Lower leg skin (tissue), 4 donors: Measurements from ENCODE around the gene AKR1C4. TPM values are rescaled to one million over a fixed set of nuclear protein-coding genes. Genes with fewer than 3 reads are reported as not detected.
"Not testable (repeated sequence)": the region's sequence is repeated elsewhere in the genome, so short reads cannot be mapped to it uniquely, and the experiment has no call there.

Experiments used
- DNase-seq, 2 donors: peaks; one replicate each; pipeline ENCODE4 v3.0.0-alpha.2; 2019; ENCODE audit warnings: low spot score in 2 of 2
- H3K4me3 ChIP-seq: fragments of 200-600 bp; sonication (generic); 2 replicates; pipeline ENCODE4 v1.5.1; 2017; ENCODE audit warnings: mild to moderate bottlenecking, low read depth; ENCODE audit not compliant: poor library complexity, severe bottlenecking
- POLR2A ChIP-seq, 2 donors: fragments of 450-650 bp; IDR thresholded peaks; one replicate each; pipeline ENCODE4 v1.6.1; 2016 to 2017; ENCODE audit warnings: antibody characterized with exemption in 2 of 2, mild to moderate bottlenecking in 1 of 2, moderate library complexity in 1 of 2
- WGBS, 2 donors: methylation state at CpG; one replicate each; pipeline ENCODE4 v1.1.5; 2018; 5-methylcytosine and 5-hydroxymethylcytosine counted together
- intact Hi-C: fragments of 100-400 bp; cut with DNase I; formaldehyde crosslinking; loops from one replicate; pipeline ENCODE4 v1.15.0; 2023; ENCODE audit warnings: low total_unique reads
- total RNA-seq, 4 donors: library from RNA; depleted of rRNA; stranded (reverse); fragments of >200 nt; gene quantifications; one replicate each; pipeline ENCODE4 v1.1.0, GENCODE V29; 2016
- TF ChIP-seq, protein P1 (sequence below), 3 donors: fragments of 450-650 bp; IDR thresholded peaks; one replicate each; pipeline ENCODE4 v1.5.1; 2016; ENCODE audit warnings: antibody characterized with exemption in 3 of 3, mild to moderate bottlenecking in 3 of 3, moderate library complexity in 2 of 3

Gene AKR1C4
- total RNA-seq, 4 donors from 2014 or later: not detected

DNA sequence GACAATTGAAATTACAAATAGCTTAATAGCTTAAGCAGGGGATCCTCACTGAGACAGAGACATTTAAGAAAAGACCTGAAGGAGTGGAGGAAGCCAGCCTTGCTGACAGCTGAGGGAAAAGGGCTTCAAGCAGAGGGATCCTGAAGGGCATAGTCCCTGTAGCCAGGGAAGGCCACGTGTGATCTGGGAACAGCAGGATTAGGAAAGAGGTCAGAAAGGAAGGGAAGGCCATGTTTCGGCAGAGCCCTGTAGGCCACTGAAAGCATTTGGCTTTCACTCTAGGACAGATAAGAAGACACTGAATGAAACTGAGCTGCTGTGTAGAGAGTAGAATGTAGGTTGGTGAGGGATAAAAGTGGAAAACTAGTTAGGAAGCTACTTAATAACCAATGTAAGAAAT, 8.3 kb upstream of the AKR1C4 start:
- intact Hi-C loops: no loop called here
- TF ChIP-seq, protein P1, sequence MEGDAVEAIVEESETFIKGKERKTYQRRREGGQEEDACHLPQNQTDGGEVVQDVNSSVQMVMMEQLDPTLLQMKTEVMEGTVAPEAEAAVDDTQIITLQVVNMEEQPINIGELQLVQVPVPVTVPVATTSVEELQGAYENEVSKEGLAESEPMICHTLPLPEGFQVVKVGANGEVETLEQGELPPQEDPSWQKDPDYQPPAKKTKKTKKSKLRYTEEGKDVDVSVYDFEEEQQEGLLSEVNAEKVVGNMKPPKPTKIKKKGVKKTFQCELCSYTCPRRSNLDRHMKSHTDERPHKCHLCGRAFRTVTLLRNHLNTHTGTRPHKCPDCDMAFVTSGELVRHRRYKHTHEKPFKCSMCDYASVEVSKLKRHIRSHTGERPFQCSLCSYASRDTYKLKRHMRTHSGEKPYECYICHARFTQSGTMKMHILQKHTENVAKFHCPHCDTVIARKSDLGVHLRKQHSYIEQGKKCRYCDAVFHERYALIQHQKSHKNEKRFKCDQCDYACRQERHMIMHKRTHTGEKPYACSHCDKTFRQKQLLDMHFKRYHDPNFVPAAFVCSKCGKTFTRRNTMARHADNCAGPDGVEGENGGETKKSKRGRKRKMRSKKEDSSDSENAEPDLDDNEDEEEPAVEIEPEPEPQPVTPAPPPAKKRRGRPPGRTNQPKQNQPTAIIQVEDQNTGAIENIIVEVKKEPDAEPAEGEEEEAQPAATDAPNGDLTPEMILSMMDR (IDR thresholded peaks at IDR 0.05): no peak
- TF ChIP-seq POLR2A (IDR thresholded peaks at IDR 0.05): no peak
- no peak overlapping the region for H3K4me3 ChIP-seq
- 73 to 78% methylated on average over 2 of the region's 2 CpGs for WGBS, 2 donors
- no peak for DNase-seq

DNA sequence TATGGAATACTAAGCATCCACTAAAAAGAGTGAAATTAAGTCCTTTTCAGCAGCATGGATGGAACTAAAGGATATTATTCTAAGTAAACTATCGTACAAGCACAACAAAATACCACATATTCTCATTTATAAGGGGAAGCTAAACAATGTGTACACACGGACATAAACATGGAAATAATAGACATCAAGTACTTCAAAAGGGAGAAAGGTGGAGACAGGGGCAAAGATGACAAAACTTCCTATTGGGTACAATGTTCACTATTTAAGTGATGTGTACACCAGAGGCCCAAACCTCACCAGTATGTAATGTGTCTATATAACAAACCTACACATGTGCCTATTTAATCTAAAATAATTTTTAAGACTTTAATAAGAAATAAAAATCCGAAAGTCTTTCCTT, 2.2 kb upstream of the AKR1C4 start:
- DNase-seq: no peak
- intact Hi-C loops: no loop called here
- H3K4me3 ChIP-seq: no peak overlapping the region
- TF ChIP-seq, protein P1 (IDR thresholded peaks at IDR 0.05): no peak
- WGBS, 2 donors: 90 to 93% methylated on average over 3 of the region's 3 CpGs

DNA sequence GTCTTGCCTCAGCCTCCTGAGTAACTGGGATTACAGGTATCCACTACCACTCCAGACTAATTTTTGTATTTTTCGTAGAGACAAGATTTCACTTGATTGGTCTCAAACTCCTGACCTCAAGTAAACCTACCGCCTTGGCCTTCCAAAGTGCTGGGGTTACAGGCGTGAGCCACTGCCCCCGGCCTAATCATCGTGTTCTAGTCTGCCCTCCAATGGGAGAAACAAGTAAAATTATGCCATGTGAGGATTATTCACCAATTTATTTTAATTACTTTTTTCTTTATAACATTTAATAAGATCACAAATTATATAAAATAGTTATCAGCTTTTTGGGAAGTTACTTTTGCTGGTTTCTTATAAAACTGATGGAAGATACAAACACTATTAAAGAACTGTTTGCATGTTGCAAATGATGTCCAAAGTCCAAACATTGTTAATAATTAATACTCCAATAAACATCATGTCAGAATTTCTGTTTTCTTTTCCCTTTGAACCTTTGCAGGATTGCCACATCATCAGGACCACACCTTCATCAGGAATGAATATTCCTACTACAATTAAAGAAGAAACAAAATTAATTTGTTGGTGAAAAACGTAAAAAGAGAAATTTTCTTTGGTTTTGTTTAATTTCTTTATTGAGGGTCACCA, 786 bp upstream of the AKR1C4 start:
- 84% methylated on average over 6 of the region's 6 CpGs for WGBS, 2 donors
- no peak for TF ChIP-seq POLR2A (IDR thresholded peaks at IDR 0.05)
- no peak overlapping the region for H3K4me3 ChIP-seq
- intact Hi-C loops: no loop called here
- DNase-seq: no peak

DNA sequence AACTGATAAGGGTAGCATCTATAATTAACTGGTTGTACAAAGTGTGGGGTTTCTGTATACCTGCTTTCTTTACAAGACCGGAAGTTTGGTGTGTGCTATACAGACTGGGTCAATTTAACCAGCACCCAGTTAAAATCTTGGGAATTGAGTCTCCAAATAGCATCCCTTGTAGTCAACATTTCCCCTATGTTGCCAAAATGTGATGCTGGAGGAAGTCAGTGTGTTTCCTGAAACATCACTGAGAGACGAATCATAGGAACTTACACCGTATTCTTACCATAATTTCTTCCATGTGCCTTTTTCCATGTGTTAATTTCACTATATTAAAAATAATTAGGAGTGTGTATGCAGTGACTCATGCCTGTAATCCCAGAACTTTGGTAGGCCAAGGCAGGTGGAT, 1.7 kb downstream of the AKR1C4 start:
- DNase-seq: no peak
- no peak for TF ChIP-seq POLR2A (IDR thresholded peaks at IDR 0.05)
- TF ChIP-seq, protein P1 (IDR thresholded peaks at IDR 0.05): no peak
- 71 to 73% methylated on average over 3 of the region's 3 CpGs for WGBS, 2 donors
- no peak overlapping the region for H3K4me3 ChIP-seq
- intact Hi-C loops: no loop called here

DNA sequence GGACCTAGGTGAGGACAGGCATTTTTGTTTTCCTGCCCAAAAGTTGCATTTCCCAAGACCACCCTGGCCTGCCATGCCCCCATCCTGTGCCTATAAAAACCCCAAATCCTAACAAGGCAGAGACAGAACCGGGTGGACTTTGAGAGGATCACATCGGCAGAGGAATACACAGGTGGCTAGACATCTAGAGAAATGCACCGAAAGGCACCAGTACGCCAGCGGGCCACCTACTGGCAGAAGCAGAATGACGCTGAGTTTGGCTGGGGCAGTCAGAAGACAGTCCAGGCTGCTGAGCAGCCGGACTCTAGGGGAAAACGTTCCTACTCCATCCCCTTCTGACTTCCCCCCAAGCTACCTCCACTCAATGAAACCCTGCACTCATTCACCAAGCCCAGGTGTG, 2.8 kb downstream of the AKR1C4 start:
- WGBS, 2 donors: 82 to 86% methylated on average over 8 of the region's 8 CpGs
- no peak for DNase-seq
- no peak overlapping the region for H3K4me3 ChIP-seq
- intact Hi-C loops: no loop called here
- no peak for TF ChIP-seq POLR2A (IDR thresholded peaks at IDR 0.05)
- TF ChIP-seq, protein P1 (IDR thresholded peaks at IDR 0.05): no peak

DNA sequence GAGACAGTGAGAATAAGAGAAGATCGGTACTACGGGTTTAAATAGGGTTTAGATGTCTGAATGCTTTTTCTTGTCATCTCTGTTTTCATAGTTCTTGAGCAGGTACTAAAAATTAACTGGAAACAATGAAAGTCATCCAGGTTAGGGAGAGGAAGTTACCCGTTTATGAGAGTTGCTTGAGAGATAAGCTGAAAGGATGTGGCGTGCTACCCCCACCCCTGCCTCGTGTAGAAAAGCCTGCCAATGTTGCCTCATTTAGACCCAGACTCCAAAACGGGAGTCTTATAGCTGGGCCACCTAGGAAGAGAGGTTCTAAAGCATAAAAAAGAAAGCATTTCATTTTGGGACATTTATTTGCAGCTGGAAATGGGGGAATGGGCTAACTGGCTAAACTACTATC, 10.2 kb downstream of the AKR1C4 start:
- intact Hi-C loops: no loop called here
- no peak for DNase-seq
- H3K4me3 ChIP-seq: no peak overlapping the region
- WGBS, 2 donors: 67 to 69% methylated on average over 6 of the region's 6 CpGs
- no peak for TF ChIP-seq POLR2A (IDR thresholded peaks at IDR 0.05)
- TF ChIP-seq, protein P1 (IDR thresholded peaks at IDR 0.05): no peak

DNA sequence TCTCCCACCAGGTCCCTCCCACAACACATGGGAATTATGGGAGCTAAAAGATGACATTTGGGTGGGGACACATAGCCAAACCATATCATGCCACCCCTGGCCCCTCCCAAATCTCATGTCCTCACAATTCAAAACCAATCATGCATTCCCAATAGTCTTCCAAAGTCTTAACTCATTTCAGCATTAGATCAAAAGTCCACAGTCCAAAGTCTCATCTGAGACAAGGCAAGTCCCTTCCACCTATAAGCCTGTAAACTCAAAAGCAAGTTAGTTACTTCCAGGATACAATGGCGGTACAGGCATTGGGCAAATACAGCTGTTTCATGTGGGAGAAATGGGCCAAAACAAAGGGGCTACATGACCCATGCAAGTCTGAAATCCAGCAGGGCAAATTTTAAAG, 13.1 kb downstream of the AKR1C4 start:
- H3K4me3 ChIP-seq, intact Hi-C loops, DNase-seq: not testable (repeated sequence)
- WGBS, 2 donors: 93 to 95% methylated on average over 1 of the region's 1 CpG

DNA sequence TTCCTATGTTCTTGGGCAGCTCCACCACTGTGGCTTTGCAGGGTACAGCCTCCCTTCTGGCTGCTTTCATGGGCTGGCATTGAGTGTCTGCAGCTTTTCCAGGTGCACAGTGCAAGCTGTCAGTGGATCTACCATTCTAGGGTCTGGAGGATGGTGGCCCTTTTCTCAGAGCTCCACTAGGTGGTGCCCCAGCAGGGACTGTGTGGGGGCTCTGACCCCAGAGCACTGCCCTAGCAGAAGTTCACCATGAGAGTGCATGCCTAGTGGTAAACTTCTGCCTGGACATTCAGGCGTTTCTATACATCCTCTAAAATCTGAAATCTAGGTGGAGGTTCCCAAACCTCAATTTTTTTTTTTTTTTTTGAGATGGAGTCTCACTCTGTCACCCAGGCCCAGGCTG, 13.6 kb downstream of the AKR1C4 start:
- H3K4me3 ChIP-seq, intact Hi-C loops, DNase-seq: not testable (repeated sequence)
- 82 to 86% methylated on average over 1 of the region's 1 CpG for WGBS, 2 donors
